ENCODE results near the gene NTM. TPM values are rescaled to one million over a fixed set of nuclear protein-coding genes. Genes with fewer than 3 reads are reported as not detected.

Gene NTM
- total RNA-seq, 1 donor from 2014 or later: 82.7 TPM

DNA sequence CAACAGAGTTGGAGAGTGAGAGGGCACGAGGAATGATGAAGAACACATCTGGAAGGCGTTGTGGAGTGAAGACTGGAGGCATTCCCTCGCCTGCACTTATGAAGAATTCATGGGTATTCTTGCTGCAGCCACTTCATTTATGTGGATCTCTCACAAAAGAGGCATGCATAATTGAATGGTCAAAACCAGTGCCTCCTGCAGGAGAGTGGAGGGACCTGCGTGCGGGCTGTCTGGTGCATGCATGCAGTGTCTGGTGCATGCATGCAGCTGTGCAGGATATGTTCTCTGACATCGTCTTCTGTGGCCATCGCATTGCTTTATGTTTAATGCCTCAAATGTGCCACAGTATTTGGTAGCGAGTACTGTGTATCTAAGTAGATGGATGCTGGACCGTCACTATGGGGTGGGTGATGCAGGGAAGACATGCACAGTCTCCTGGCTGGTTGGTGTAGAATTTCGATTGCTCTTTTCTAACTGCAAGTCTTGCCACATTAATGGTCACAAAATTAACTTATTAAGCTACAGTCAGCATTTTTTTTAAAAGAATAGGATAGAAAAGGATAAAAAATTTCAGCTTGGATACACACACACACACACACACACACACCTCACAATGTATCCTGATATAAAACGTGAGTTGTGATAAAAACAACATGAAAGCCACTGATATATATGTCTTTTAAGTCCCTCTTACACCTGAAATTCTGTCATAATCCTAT lies 20.9 kb upstream of the NTM start:
- Mint-ChIP-seq H3K27ac (ENCODE audit: unreplicated experiment) (no peak overlapping the region), H3K36me3 (ENCODE audit: unreplicated experiment) (no peaks in the 10 kb centered on the region), H3K4me1 (ENCODE audit: unreplicated experiment) (no peaks in the 10 kb centered on the region), H3K9me3 (ENCODE audit: unreplicated experiment) (no peaks in the 10 kb centered on the region), H3K4me3 (ENCODE audit: unreplicated experiment) (no peak overlapping the region), H3K27me3 (ENCODE audit: unreplicated experiment) (no peaks in the 10 kb centered on the region)
- TF ChIP-seq, protein P1, sequence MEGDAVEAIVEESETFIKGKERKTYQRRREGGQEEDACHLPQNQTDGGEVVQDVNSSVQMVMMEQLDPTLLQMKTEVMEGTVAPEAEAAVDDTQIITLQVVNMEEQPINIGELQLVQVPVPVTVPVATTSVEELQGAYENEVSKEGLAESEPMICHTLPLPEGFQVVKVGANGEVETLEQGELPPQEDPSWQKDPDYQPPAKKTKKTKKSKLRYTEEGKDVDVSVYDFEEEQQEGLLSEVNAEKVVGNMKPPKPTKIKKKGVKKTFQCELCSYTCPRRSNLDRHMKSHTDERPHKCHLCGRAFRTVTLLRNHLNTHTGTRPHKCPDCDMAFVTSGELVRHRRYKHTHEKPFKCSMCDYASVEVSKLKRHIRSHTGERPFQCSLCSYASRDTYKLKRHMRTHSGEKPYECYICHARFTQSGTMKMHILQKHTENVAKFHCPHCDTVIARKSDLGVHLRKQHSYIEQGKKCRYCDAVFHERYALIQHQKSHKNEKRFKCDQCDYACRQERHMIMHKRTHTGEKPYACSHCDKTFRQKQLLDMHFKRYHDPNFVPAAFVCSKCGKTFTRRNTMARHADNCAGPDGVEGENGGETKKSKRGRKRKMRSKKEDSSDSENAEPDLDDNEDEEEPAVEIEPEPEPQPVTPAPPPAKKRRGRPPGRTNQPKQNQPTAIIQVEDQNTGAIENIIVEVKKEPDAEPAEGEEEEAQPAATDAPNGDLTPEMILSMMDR (IDR thresholded peaks at IDR 0.05): no peak
- no peak for DNase-seq (ENCODE audit: extremely low spot score, unreplicated experiment)

DNA sequence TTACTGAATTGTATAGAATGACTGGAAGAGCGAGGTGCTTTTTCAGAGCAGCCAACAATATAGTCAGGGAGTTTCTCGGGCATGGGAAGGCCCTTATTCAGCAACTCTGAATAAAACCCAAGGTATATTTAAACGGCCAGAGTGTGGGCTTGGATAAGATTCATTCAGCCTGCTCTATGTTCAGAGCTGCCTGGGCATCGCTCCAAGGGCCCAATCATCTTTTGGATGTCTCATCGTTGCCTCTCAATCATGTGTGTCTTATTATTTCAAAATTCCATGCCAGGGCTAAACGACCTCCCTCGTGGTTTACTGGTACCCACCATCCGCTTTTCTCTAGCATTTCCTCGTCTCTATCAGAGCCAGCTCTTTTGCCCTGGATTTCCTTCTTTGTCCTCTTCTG lies 19.5 kb upstream of the NTM start:
- H3K36me3 Mint-ChIP-seq (ENCODE audit: unreplicated experiment): no peaks in the 10 kb centered on the region

DNA sequence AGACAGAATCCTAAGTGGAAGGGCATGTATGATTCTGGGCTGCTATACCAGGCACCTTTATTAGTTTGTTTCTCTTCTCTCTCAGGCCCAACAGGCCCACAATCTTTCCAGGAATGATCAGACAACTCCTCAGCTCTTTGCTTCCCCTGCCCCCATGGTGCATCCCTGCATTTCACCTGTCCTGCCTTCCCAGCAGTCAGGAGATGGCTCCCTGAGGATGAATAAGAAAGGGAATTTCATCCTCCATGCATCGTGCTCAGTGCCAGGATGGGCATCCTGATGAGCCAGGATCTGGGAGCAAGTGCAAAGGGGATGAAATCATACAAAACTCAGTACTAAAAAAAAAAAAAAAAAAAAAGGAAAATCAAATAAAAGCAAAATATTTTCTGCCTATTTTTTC lies 18.6 kb upstream of the NTM start:
- H3K9me3 Mint-ChIP-seq (ENCODE audit: unreplicated experiment): no peaks in the 10 kb centered on the region
- H3K4me3 Mint-ChIP-seq (ENCODE audit: unreplicated experiment): no peak overlapping the region
- H3K36me3 Mint-ChIP-seq (ENCODE audit: unreplicated experiment): no peaks in the 10 kb centered on the region
- H3K27ac Mint-ChIP-seq (ENCODE audit: unreplicated experiment): no peak overlapping the region
- DNase-seq (ENCODE audit: extremely low spot score, unreplicated experiment): no peak
- TF ChIP-seq, protein P1 (IDR thresholded peaks at IDR 0.05): no peak
- H3K27me3 Mint-ChIP-seq (ENCODE audit: unreplicated experiment): no peaks in the 10 kb centered on the region
- H3K4me1 Mint-ChIP-seq (ENCODE audit: unreplicated experiment): no peaks in the 10 kb centered on the region

More for the DNA sequence above, 19.5 kb upstream of the NTM start:
- no peak for DNase-seq (ENCODE audit: extremely low spot score, unreplicated experiment)
- Mint-ChIP-seq H3K9me3 (ENCODE audit: unreplicated experiment) (no peaks in the 10 kb centered on the region), H3K4me1 (ENCODE audit: unreplicated experiment) (no peaks in the 10 kb centered on the region), H3K27ac (ENCODE audit: unreplicated experiment) (no peak overlapping the region), H3K27me3 (ENCODE audit: unreplicated experiment) (no peaks in the 10 kb centered on the region), H3K4me3 (ENCODE audit: unreplicated experiment) (no peak overlapping the region)
- TF ChIP-seq, protein P1 (IDR thresholded peaks at IDR 0.05): no peak

GRCh38 chr11:131353766-131354165 lies 16.6 kb upstream of the NTM start:
- Mint-ChIP-seq H3K27me3 (ENCODE audit: unreplicated experiment) (no peaks in the 10 kb centered on the region), H3K36me3 (ENCODE audit: unreplicated experiment) (no peaks in the 10 kb centered on the region), H3K27ac (ENCODE audit: unreplicated experiment) (no peak overlapping the region), H3K4me3 (ENCODE audit: unreplicated experiment) (no peak overlapping the region), H3K4me1 (ENCODE audit: unreplicated experiment) (no peaks in the 10 kb centered on the region), H3K9me3 (ENCODE audit: unreplicated experiment) (no peaks in the 10 kb centered on the region)
- TF ChIP-seq, protein P1 (IDR thresholded peaks at IDR 0.05): no peak
- DNase-seq (ENCODE audit: extremely low spot score, unreplicated experiment): no peak

- Mint-ChIP-seq H3K9me3 (ENCODE audit: unreplicated experiment) (no peaks in the 10 kb centered on the region), H3K4me1 (ENCODE audit: unreplicated experiment) (no peaks in the 10 kb centered on the region), H3K27me3 (ENCODE audit: unreplicated experiment) (no peaks in the 10 kb centered on the region), H3K36me3 (ENCODE audit: unreplicated experiment) (no peaks in the 10 kb centered on the region), H3K27ac (ENCODE audit: unreplicated experiment) (no peak overlapping the region), H3K4me3 (ENCODE audit: unreplicated experiment) (no peak overlapping the region)
- DNase-seq (ENCODE audit: extremely low spot score, unreplicated experiment): no peak
- TF ChIP-seq, protein P1 (IDR thresholded peaks at IDR 0.05): no peak
Observed at GRCh38 chr11:131354251-131354701, 16.1 kb upstream of the NTM start.

Data from osteocyte (in vitro differentiated cells).